NB4 (cell line): ENCODE data around the gene TMEM181.

Experiments
- CTCF ChIP-seq: IDR thresholded peaks from one replicate; pipeline ENCODE4 v1.5.1; 2012; ENCODE audit warnings: low read depth, low read length
- MAX ChIP-seq: IDR thresholded peaks from 2 replicates; pipeline ENCODE4 v1.6.1; 2011; ENCODE audit warnings: low read depth, low read length
- MYC ChIP-seq: IDR thresholded peaks from 2 replicates; pipeline ENCODE4 v1.6.1; 2011; ENCODE audit warnings: low read depth, low read length
- POLR2A ChIP-seq: IDR thresholded peaks from 2 replicates; pipeline ENCODE4 v1.6.1; 2011; ENCODE audit warnings: mild to moderate bottlenecking; ENCODE audit not compliant: insufficient read length; ENCODE audit errors: extremely low read depth

- TF ChIP-seq CTCF = no peak
- TF ChIP-seq POLR2A = no peak
- TF ChIP-seq MYC = no peak
- TF ChIP-seq MAX = no peak
Observed at GRCh38 chr6:158521759-158522158, 38.1 kb upstream of the TMEM181 start.
